DOHH2 (cell line): ENCODE measurements around the gene DHRS3.
A peak's percentile ranks its signal among the peaks of the same experiment; 100 is the strongest.

Experiments
- CTCF ChIP-seq: fragments of 200-600 bp; sonication (generic); IDR thresholded peaks from one replicate; pipeline ENCODE4 v1.5.1; 2014; ENCODE audit warnings: antibody characterized with exemption, mild to moderate bottlenecking, low read depth, low read length; ENCODE audit not compliant: poor library complexity, severe bottlenecking
- EZH2phosphoT487 ChIP-seq: fragments of 200-600 bp; sonication (generic); IDR thresholded peaks from 2 replicates; pipeline ENCODE4 v1.6.1; 2017; ENCODE audit warnings: borderline replicate concordance, mild to moderate bottlenecking, antibody characterized with exemption, low read length, moderate library complexity, mixed read lengths

- peak; percentile 95 for TF ChIP-seq CTCF
- TF ChIP-seq EZH2phosphoT487 = no peak
These were observed 40.8 kb upstream of the DHRS3 start for GRCh38 chr1:12658531-12659453.
